C4-2B (cell line): ENCODE data around the gene NRXN3.

Experiments used
- CTCF ChIP-seq: fragments of 450-650 bp; conservative IDR thresholded peaks from 2 replicates; pipeline ENCODE4 v1.5.1; 2017; ENCODE audit warnings: mild to moderate bottlenecking
- ZFX ChIP-seq: fragments of 450-650 bp; IDR thresholded peaks from 2 replicates; pipeline ENCODE4 v1.6.1; 2017

- TF ChIP-seq CTCF: no peak
- no peak for TF ChIP-seq ZFX
Measured at GRCh38 chr14:78310272-78310671, 140.1 kb downstream of the NRXN3 start.
